Measurements from ENCODE around the gene CNPY4. TPM values are rescaled to one million over a fixed set of nuclear protein-coding genes. Genes with fewer than 3 reads are reported as not detected.

Gene CNPY4
- polyA plus RNA-seq, 2 donors = 5.5 to 5.8 TPM

DNA sequence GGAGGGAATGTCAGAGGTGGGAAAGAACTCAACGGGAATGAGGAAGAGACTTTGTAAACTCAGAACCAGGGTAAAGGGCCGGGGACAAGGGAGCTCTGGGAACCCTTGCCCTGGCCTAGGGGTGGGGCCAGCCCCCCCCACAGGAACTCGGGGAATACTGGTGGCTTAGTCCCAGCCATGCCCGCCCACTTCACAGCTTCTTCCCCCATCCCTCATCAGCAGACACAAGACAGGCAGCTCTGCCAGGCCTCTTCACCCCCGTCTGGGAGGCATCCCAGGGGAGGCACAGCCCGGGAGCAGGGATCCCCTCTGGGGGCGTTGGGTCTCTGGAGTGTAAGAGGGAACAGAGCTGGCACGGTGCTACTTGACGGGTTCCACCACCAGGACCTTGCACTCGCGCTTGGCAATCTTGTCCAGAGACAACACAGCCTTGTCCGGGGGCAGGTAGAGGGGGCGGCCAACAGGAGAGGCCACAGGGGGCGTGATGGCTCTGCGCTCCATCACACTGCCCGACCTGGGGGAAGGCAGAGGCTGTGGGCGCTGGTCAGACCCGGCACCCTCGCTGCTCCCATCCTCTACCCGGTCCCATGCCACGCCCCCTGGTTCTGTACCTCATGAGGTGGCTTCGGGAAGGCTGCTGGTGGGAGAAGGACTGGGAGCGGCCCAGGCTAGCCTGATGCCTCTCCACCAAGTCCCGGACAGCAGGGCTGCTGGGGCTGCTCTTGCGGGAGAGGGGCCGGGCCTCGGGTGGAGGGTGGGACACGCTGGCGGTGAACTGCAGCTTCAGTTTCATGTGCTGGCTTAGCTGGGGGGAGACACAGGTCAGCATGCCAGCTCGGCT lies 35.4 kb downstream of the CNPY4 start:
- Histone ChIP-seq H3K27ac (ENCODE audit: low read depth in 2 of 2, low read length in 1 of 2) (peak overlapping the region in 1 of 2 donors; percentile 23), H3K27me3 (ENCODE audit: control insufficient read depth in 1 of 2, insufficient read depth in 2 of 2, low read length in 2 of 2) (no peaks in the 10 kb centered on the region), H3K36me3 (ENCODE audit: control insufficient read depth in 2 of 2, insufficient read depth in 2 of 2, low read length in 1 of 2) (peaks cover 17 to 30% of the 10 kb centered on the region in 2 donors), H3K4me1 (ENCODE audit: control insufficient read depth in 2 of 2, insufficient read depth in 2 of 2, low read length in 1 of 2) (peaks cover 4 to 12% of the 10 kb centered on the region in 2 donors), H3K4me3 (ENCODE audit: low read depth in 1 of 2, low read length in 2 of 2) (no peak overlapping the region), H3K9me3 (ENCODE audit: control insufficient read depth in 2 of 2, insufficient read depth in 1 of 2, low read depth in 1 of 2, low read length in 1 of 2) (no peaks in the 10 kb centered on the region)
- 68 to 71% methylated on average over 28 to 30 of the region's 30 CpGs for WGBS, 2 donors

DNA sequence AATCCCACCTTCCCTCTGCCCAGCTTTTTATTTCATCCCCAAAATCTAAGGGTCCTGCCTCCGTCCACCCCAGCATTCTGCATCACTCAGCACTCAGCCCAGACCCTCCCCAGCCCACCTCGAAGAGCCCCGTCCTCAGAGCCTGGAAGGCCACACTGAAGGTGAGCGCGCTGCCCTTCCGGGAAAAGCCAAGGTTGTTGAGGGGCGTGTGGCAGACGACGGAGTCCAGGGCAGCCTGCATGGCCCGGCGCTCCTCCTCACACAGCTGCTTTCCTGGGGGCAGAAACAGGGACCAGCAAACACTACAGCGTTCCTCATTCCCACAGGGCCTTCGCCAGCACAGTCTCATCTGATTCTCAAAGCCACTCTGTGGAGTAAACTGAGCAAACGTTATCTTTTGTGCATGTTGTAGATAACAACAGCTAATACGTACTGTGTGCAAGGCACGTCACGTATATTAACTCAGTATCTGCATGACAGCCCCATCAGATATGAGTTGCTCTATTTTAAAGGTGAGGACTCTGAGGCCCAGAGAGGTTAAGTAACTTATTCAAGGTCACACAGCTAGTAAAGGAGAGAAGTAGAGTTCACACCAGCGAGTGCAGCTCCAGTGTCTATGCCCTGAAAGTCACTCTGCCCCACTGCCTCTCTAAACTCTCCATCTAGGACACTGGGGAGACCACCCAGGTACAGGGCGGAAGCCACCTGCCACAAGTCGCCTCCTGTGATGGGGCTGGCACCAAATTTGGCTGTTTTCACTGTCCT lies 36.3 kb downstream of the CNPY4 start:
- 80 to 85% methylated on average over 20 of the region's 20 CpGs for WGBS, 2 donors
- no peaks in the 10 kb centered on the region for H3K9me3 ChIP-seq (ENCODE audit: control insufficient read depth in 2 of 2, insufficient read depth in 1 of 2, low read depth in 1 of 2, low read length in 1 of 2)
- no peak overlapping the region for H3K4me3 ChIP-seq (ENCODE audit: low read depth in 1 of 2, low read length in 2 of 2)
- H3K27ac ChIP-seq (ENCODE audit: low read depth in 2 of 2, low read length in 1 of 2) = no peak overlapping the region
- H3K4me1 ChIP-seq (ENCODE audit: control insufficient read depth in 2 of 2, insufficient read depth in 2 of 2, low read length in 1 of 2) = peaks cover 4 to 12% of the 10 kb centered on the region in 2 donors
- H3K36me3 ChIP-seq (ENCODE audit: control insufficient read depth in 2 of 2, insufficient read depth in 2 of 2, low read length in 1 of 2) = peaks cover 17 to 30% of the 10 kb centered on the region in 2 donors
- no peaks in the 10 kb centered on the region for H3K27me3 ChIP-seq (ENCODE audit: control insufficient read depth in 1 of 2, insufficient read depth in 2 of 2, low read length in 2 of 2)

GRCh38 chr7:100156331-100157068 lies 37.1 kb downstream of the CNPY4 start:
- peaks cover 17 to 30% of the 10 kb centered on the region in 2 donors for H3K36me3 ChIP-seq (ENCODE audit: control insufficient read depth in 2 of 2, insufficient read depth in 2 of 2, low read length in 1 of 2)
- H3K27me3 ChIP-seq (ENCODE audit: control insufficient read depth in 1 of 2, insufficient read depth in 2 of 2, low read length in 2 of 2) = no peaks in the 10 kb centered on the region
- no peak overlapping the region for H3K4me3 ChIP-seq (ENCODE audit: low read depth in 1 of 2, low read length in 2 of 2)
- WGBS, 2 donors = 71 to 72% methylated on average over 16 of the region's 16 CpGs
- H3K27ac ChIP-seq (ENCODE audit: low read depth in 2 of 2, low read length in 1 of 2) = peak overlapping the region in 1 of 2 donors; percentile 34
- H3K4me1 ChIP-seq (ENCODE audit: control insufficient read depth in 2 of 2, insufficient read depth in 2 of 2, low read length in 1 of 2) = peaks cover 4 to 12% of the 10 kb centered on the region in 2 donors
- no peaks in the 10 kb centered on the region for H3K9me3 ChIP-seq (ENCODE audit: control insufficient read depth in 2 of 2, insufficient read depth in 1 of 2, low read depth in 1 of 2, low read length in 1 of 2)

GRCh38 chr7:100157069-100157333 lies 37.6 kb downstream of the CNPY4 start:
- peaks cover 17 to 30% of the 10 kb centered on the region in 2 donors for H3K36me3 ChIP-seq (ENCODE audit: control insufficient read depth in 2 of 2, insufficient read depth in 2 of 2, low read length in 1 of 2)
- H3K4me3 ChIP-seq (ENCODE audit: low read depth in 1 of 2, low read length in 2 of 2) = peak overlapping the region in 1 of 2 donors; percentile 82
- WGBS, 2 donors = 66 to 68% methylated on average over 5 of the region's 5 CpGs
- no peaks in the 10 kb centered on the region for H3K27me3 ChIP-seq (ENCODE audit: control insufficient read depth in 1 of 2, insufficient read depth in 2 of 2, low read length in 2 of 2)
- peak overlapping the region in 1 of 2 donors; percentile 34 for H3K27ac ChIP-seq (ENCODE audit: low read depth in 2 of 2, low read length in 1 of 2)
- H3K9me3 ChIP-seq (ENCODE audit: control insufficient read depth in 2 of 2, insufficient read depth in 1 of 2, low read depth in 1 of 2, low read length in 1 of 2) = no peaks in the 10 kb centered on the region
- H3K4me1 ChIP-seq (ENCODE audit: control insufficient read depth in 2 of 2, insufficient read depth in 2 of 2, low read length in 1 of 2) = peaks cover 4 to 12% of the 10 kb centered on the region in 2 donors

DNA sequence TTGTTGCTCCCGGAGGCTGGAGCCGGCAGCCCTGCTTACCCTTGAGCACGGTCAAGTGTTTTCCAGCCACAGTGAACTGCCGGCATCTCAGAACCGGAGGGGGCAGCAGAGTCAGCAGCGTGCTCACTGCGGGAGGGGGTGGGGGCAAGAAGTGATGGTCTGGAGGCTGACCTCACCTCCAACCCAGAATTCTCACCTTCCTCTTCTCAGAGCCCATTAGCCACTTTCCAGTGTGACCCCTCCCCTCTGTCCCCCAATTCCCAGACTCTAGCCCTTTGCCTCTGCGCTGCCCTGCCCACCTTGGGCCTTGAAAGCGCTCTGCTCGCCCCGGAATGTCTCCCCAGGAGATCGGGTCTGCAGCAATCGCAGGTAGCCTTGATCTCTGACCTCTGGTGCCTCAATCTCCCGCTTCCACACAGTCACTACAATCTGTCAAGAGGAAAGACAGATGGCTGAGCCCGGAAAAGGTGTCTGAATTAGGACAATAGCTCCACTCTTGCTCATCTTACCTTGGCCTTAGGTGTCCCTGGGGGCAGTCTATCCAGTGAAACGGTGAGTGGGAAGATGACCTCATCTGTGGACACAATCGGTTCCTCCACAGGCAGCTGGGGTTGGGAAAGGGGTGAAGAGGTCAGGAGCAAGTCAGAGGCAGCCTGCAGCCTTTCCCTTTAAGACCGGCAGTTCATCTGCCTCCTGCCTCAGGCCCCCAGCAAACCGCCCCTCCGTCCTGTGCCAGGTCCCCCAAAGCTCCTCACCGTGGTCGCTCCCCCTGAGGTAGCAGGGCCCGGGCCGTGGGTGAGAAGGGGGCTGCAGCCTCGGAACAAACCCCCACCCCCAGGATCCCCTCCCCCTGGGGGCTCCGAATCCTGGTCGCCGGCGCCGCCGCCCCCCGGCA lies 38.1 kb downstream of the CNPY4 start:
- peak overlapping the region; percentile 67 to 75 for H3K27ac ChIP-seq (ENCODE audit: low read depth in 2 of 2, low read length in 1 of 2)
- H3K9me3 ChIP-seq (ENCODE audit: control insufficient read depth in 2 of 2, insufficient read depth in 1 of 2, low read depth in 1 of 2, low read length in 1 of 2) = no peaks in the 10 kb centered on the region
- no peaks in the 10 kb centered on the region for H3K27me3 ChIP-seq (ENCODE audit: control insufficient read depth in 1 of 2, insufficient read depth in 2 of 2, low read length in 2 of 2)
- H3K36me3 ChIP-seq (ENCODE audit: control insufficient read depth in 2 of 2, insufficient read depth in 2 of 2, low read length in 1 of 2) = peaks cover 17 to 28% of the 10 kb centered on the region in 2 donors
- peak overlapping the region; percentile 80 to 82 for H3K4me3 ChIP-seq (ENCODE audit: low read depth in 1 of 2, low read length in 2 of 2)
- H3K4me1 ChIP-seq (ENCODE audit: control insufficient read depth in 2 of 2, insufficient read depth in 2 of 2, low read length in 1 of 2) = peaks cover 4 to 12% of the 10 kb centered on the region in 2 donors
- 17 to 20% methylated on average over 30 to 32 of the region's 32 CpGs for WGBS, 2 donors

GRCh38 chr7:100158229-100159098 lies 39.0 kb downstream of the CNPY4 start, which contains the start of gene TRAPPC14:
Gene TRAPPC14 (minus strand): TSS chr7:100158723. CDS start chr7:100158499, 224 bp downstream.
- 0 to 1% methylated on average over 81 to 87 of the region's 87 CpGs for WGBS, 2 donors
- peak within 1 kb of the TSS; percentile 80 to 82 for H3K4me3 ChIP-seq (ENCODE audit: low read depth in 1 of 2, low read length in 2 of 2)
- peaks cover 13 to 28% of the 10 kb centered on the region in 2 donors for H3K36me3 ChIP-seq (ENCODE audit: control insufficient read depth in 2 of 2, insufficient read depth in 2 of 2, low read length in 1 of 2)
- no peaks in the 10 kb centered on the region for H3K27me3 ChIP-seq (ENCODE audit: control insufficient read depth in 1 of 2, insufficient read depth in 2 of 2, low read length in 2 of 2)
- no peaks in the 10 kb centered on the region for H3K9me3 ChIP-seq (ENCODE audit: control insufficient read depth in 2 of 2, insufficient read depth in 1 of 2, low read depth in 1 of 2, low read length in 1 of 2)
- H3K4me1 ChIP-seq (ENCODE audit: control insufficient read depth in 2 of 2, insufficient read depth in 2 of 2, low read length in 1 of 2) = peaks cover 4 to 12% of the 10 kb centered on the region in 2 donors
- H3K27ac ChIP-seq (ENCODE audit: low read depth in 2 of 2, low read length in 1 of 2) = peak within 1 kb of the TSS; percentile 67 to 75

- Histone ChIP-seq H3K27me3 (ENCODE audit: control insufficient read depth in 1 of 2, insufficient read depth in 2 of 2, low read length in 2 of 2) (no peaks in the 10 kb centered on the region), H3K27ac (ENCODE audit: low read depth in 2 of 2, low read length in 1 of 2) (peak overlapping the region; percentile 67 to 75), H3K9me3 (ENCODE audit: control insufficient read depth in 2 of 2, insufficient read depth in 1 of 2, low read depth in 1 of 2, low read length in 1 of 2) (no peaks in the 10 kb centered on the region), H3K36me3 (ENCODE audit: control insufficient read depth in 2 of 2, insufficient read depth in 2 of 2, low read length in 1 of 2) (peaks cover 6 to 22% of the 10 kb centered on the region in 2 donors), H3K4me3 (ENCODE audit: low read depth in 1 of 2, low read length in 2 of 2) (peak overlapping the region; percentile 80 to 82), H3K4me1 (ENCODE audit: control insufficient read depth in 2 of 2, insufficient read depth in 2 of 2, low read length in 1 of 2) (peaks cover 4 to 15% of the 10 kb centered on the region in 2 donors)
- WGBS, 2 donors = 60 to 62% methylated on average over 7 of the region's 7 CpGs
These were observed 39.7 kb downstream of the CNPY4 start for GRCh38 chr7:100159099-100159623.

- WGBS, 2 donors = 90 to 92% methylated on average over 18 of the region's 18 CpGs
- Histone ChIP-seq H3K9me3 (ENCODE audit: control insufficient read depth in 2 of 2, insufficient read depth in 1 of 2, low read depth in 1 of 2, low read length in 1 of 2) (no peaks in the 10 kb centered on the region), H3K36me3 (ENCODE audit: control insufficient read depth in 2 of 2, insufficient read depth in 2 of 2, low read length in 1 of 2) (peaks cover 6 to 16% of the 10 kb centered on the region in 2 donors), H3K4me3 (ENCODE audit: low read depth in 1 of 2, low read length in 2 of 2) (no peak overlapping the region), H3K27me3 (ENCODE audit: control insufficient read depth in 1 of 2, insufficient read depth in 2 of 2, low read length in 2 of 2) (no peaks in the 10 kb centered on the region), H3K27ac (ENCODE audit: low read depth in 2 of 2, low read length in 1 of 2) (no peak overlapping the region), H3K4me1 (ENCODE audit: control insufficient read depth in 2 of 2, insufficient read depth in 2 of 2, low read length in 1 of 2) (peaks cover 4 to 16% of the 10 kb centered on the region in 2 donors)
These were observed 40.6 kb downstream of the CNPY4 start for GRCh38 chr7:100160067-100160466.

Data from esophagus (tissue), 2 donors.